HepG2 (cell line): ENCODE data around the gene SLC39A10. TPM values are rescaled to one million over a fixed set of nuclear protein-coding genes. Genes with fewer than 3 reads are reported as not detected.

ENCODE experiments used
- ATAC-seq: fragments of 200-7000 bp; cut with Tn5 transposase; 3 replicates; pipeline ENCODE4 v1.9.1; 2020; ENCODE audit warnings: mild to moderate bottlenecking, moderate library complexity
- BruUV-seq: library from RNA; stranded (reverse); fragments of 400-500 nt; replicated peaks from 2 replicates; lab custom pipeline; 2021; lab: Mats Ljungman, UMichigan
- CTCF ChIA-PET: fragments of 300-600 bp; formaldehyde crosslinking; extraction: SDS; loops from one replicate; lab custom pipeline; 2021; ENCODE audit warnings: low total read pairs, inconsistent platforms, low intra/inter-chr PET ratio; lab: Yijun Ruan, JAX
- POLR2A ChIA-PET: fragments of 350-600 bp; sonication (Branson Sonifier 250); formaldehyde crosslinking; loops from one replicate; lab custom pipeline; 2020; ENCODE audit warnings: antibody characterized with exemption, inconsistent platforms; lab: Yijun Ruan, JAX
- DNase-seq: peaks from one replicate; pipeline ENCODE4 v3.0.0-alpha.2; 2015; ENCODE audit warnings: low spot score
- FAIRE-seq: peaks from 3 replicates; lab custom pipeline; 2011; peaks lifted over from hg19 to GRCh38; lab: Jason Lieb, UNC
- H2AFZ ChIP-seq: one replicate; pipeline ENCODE4 v1.6.1; 2011; ENCODE audit warnings: low read length, inconsistent platforms
- H3K27ac ChIP-seq: fragments of 300-600 bp; 3 replicates; pipeline ENCODE4 v1.8.0; 2011; ENCODE audit warnings: mixed run types, mild to moderate bottlenecking, mixed read lengths, low read length, inconsistent platforms; ENCODE audit not compliant: insufficient read depth; ENCODE audit errors: extremely low read length
- H3K27me3 ChIP-seq, 2 experiments: fragments of 200-600 bp in 1 of 2; 2 replicates in 1 of 2; 3 replicates in 1 of 2; pipeline versions ENCODE4 v1.6.0 to v1.8.0; 2011; ENCODE audit warnings: low read length in 2 of 2, mild to moderate bottlenecking in 2 of 2, moderate library complexity in 2 of 2, inconsistent platforms in 1 of 2; ENCODE audit not compliant: insufficient read depth in 2 of 2, control insufficient read depth in 1 of 2
- H3K36me3 ChIP-seq, 2 experiments: fragments of 200-600 bp in 1 of 2; replicated peaks in 1 of 2; 2 replicates in 1 of 2; 3 replicates in 1 of 2; pipeline versions ENCODE4 v1.5.1 to v1.8.0; 2011; ENCODE audit warnings: low read length in 2 of 2, inconsistent platforms in 1 of 2; ENCODE audit not compliant: insufficient read depth in 2 of 2, control insufficient read depth in 1 of 2
- H3K4me1 ChIP-seq: 2 replicates; pipeline ENCODE4 v1.5.1; 2012; ENCODE audit warnings: low read length, inconsistent platforms; ENCODE audit not compliant: insufficient read depth
- H3K4me2 ChIP-seq: 2 replicates; pipeline ENCODE4 v1.6.0; 2011; ENCODE audit warnings: low read depth, low read length, inconsistent platforms
- H3K4me3 ChIP-seq, 3 experiments: fragments of 200-600 bp in 1 of 3; sonication (generic), shearing (Covaris generic) in 1 of 3; replicated peaks in 1 of 3; 2 replicates each; pipeline ENCODE4 v1.5.1; 2011 to 2016; ENCODE audit warnings: low read length in 3 of 3, inconsistent platforms in 2 of 3, low read depth in 2 of 3, mild to moderate bottlenecking in 2 of 3, control low read depth in 1 of 3, mixed read lengths in 1 of 3; ENCODE audit not compliant: insufficient read depth in 1 of 3
- H3K79me2 ChIP-seq: one replicate; pipeline ENCODE4 v1.6.1; 2011; ENCODE audit warnings: low read length, inconsistent platforms; ENCODE audit not compliant: insufficient read depth
- H3K9ac ChIP-seq: 2 replicates; pipeline ENCODE4 v1.6.0; 2011; ENCODE audit warnings: mild to moderate bottlenecking, low read depth, low read length, inconsistent platforms; ENCODE audit not compliant: insufficient read depth
- H3K9me3 ChIP-seq: 2 replicates; pipeline ENCODE4 v1.5.1; 2012; ENCODE audit warnings: mild to moderate bottlenecking, low read length
- H4K20me1 ChIP-seq: 2 replicates; pipeline ENCODE4 v1.6.0; 2011; ENCODE audit warnings: inconsistent platforms, mild to moderate bottlenecking, low read length, moderate library complexity; ENCODE audit not compliant: insufficient read depth
- ARNT ChIP-seq: fragments of 450-650 bp; IDR thresholded peaks from 2 replicates; pipeline ENCODE4 v1.6.1; 2017
- ETV6 ChIP-seq: sonication (generic); formaldehyde crosslinking; conservative IDR thresholded peaks from 2 replicates; pipeline ENCODE4 v1.4.0; 2020; ENCODE audit warnings: missing genetic modification reagents
- HOXA3 ChIP-seq: sonication (generic); formaldehyde crosslinking; IDR thresholded peaks from 2 replicates; pipeline ENCODE4 v1.5.0; 2020; ENCODE audit warnings: missing genetic modification reagents
- KLF12 ChIP-seq: sonication (generic); formaldehyde crosslinking; IDR thresholded peaks from 2 replicates; pipeline ENCODE4 v1.4.0; 2020; ENCODE audit warnings: missing genetic modification reagents, borderline replicate concordance
- SAP130 ChIP-seq: IDR thresholded peaks from 2 replicates; pipeline ENCODE4 v1.6.1; 2016; ENCODE audit warnings: low read depth
- SP1 ChIP-seq, 2 experiments: fragments of 450-650 bp in 1 of 2; sonication (generic) in 1 of 2; formaldehyde crosslinking in 1 of 2; IDR thresholded peaks; 2 replicates each; pipeline versions ENCODE4 v1.4.0 to v1.6.1; 2016 to 2020; ENCODE audit warnings: missing genetic modification reagents in 1 of 2
- TBL1XR1 ChIP-seq: fragments of 150-350 bp; IDR thresholded peaks from 2 replicates; pipeline ENCODE4 v1.6.1; 2014; ENCODE audit warnings: borderline replicate concordance, low read length; ENCODE audit not compliant: partially characterized antibody
- THAP7 ChIP-seq: sonication (generic); formaldehyde crosslinking; IDR thresholded peaks from 2 replicates; pipeline ENCODE4 v1.8.1; 2023; ENCODE audit warnings: mild to moderate bottlenecking, missing genetic modification reagents
- ZBTB3 ChIP-seq: sonication (generic); formaldehyde crosslinking; IDR thresholded peaks from 2 replicates; pipeline ENCODE4 v1.4.0; 2020; ENCODE audit warnings: low read depth, mild to moderate bottlenecking, moderate library complexity, missing genetic modification reagents, borderline replicate concordance
- ZFP62 ChIP-seq: sonication (generic); formaldehyde crosslinking; IDR thresholded peaks from 2 replicates; pipeline ENCODE4 v1.4.0; 2020; ENCODE audit warnings: missing genetic modification reagents
- ZNF24 ChIP-seq: fragments of 450-650 bp; IDR thresholded peaks from 2 replicates; pipeline ENCODE4 v1.6.1; 2017; ENCODE audit warnings: antibody characterized with exemption, mild to moderate bottlenecking
- ZNF251 ChIP-seq: sonication (generic); formaldehyde crosslinking; IDR thresholded peaks from 2 replicates; pipeline ENCODE4 v1.9.0; 2021; ENCODE audit warnings: mild to moderate bottlenecking, missing genetic modification reagents
- ZNF282 ChIP-seq: fragments of 450-650 bp; IDR thresholded peaks from 2 replicates; pipeline ENCODE4 v1.6.1; 2018; ENCODE audit not compliant: partially characterized antibody
- ZNF3 ChIP-seq: IDR thresholded peaks from 2 replicates; pipeline ENCODE4 v1.7.0; 2017; ENCODE audit warnings: inconsistent platforms
- ZUFSP ChIP-seq: sonication (generic); formaldehyde crosslinking; IDR thresholded peaks from 2 replicates; pipeline ENCODE4 v1.9.0; 2021; ENCODE audit warnings: missing genetic modification reagents, mild to moderate bottlenecking, borderline replicate concordance
- WGBS: methylation state at CpG from one replicate; pipeline ENCODE4 v1.1.6; 2017; ENCODE audit warnings: low lambda C conversion rate; 5-methylcytosine and 5-hydroxymethylcytosine counted together
- in situ Hi-C: cut with HindIII; loops from 2 replicates; pipeline ENCODE4 v1.10.0; 2017; ENCODE audit warnings: low pct_unique_long_range_greater_than_20kb; ENCODE audit not compliant: extremely low pct_ligation_motif_present
- intact Hi-C: fragments of 100-400 bp; cut with micrococcal nuclease; formaldehyde crosslinking; loops from one replicate; pipeline ENCODE4 v1.10.0; 2022; ENCODE audit not compliant: unreplicated experiment
- polyA plus RNA-seq, 8 experiments: library from polyadenylated mRNA; depleted of rRNA in 3 of 8; stranded (reverse) in 7 of 8; unstranded in 1 of 8; fragments of >200 nt; fragmentation: Illumina TruSeq in 4 of 8; extraction: Trizol in 4 of 8; gene quantifications; 2 replicates each; pipeline versions ENCODE4 v1.2.1 to v1.2.3, GENCODE V29; 2011 to 2016; ENCODE audit warnings: low read depth in 4 of 8, missing spikeins in 1 of 8, mixed read lengths in 1 of 8; ENCODE audit not compliant: insufficient read depth in 1 of 8
- total RNA-seq, 5 experiments: library from RNA; depleted of rRNA; stranded (reverse); fragments of >200 nt; fragmentation: Illumina TruSeq; extraction: Trizol; gene quantifications; 2 replicates each; pipeline ENCODE4 v1.2.3, GENCODE V29; 2016; ENCODE audit warnings: low read depth in 1 of 5
- TF ChIP-seq, protein P1 (sequence below): sonication (generic); formaldehyde crosslinking; IDR thresholded peaks from 2 replicates; pipeline ENCODE4 v1.5.1; 2020; ENCODE audit warnings: mild to moderate bottlenecking, missing genetic modification reagents
- TF ChIP-seq, protein P2 (sequence below): sonication (generic); formaldehyde crosslinking; IDR thresholded peaks from 2 replicates; pipeline ENCODE4 v1.5.1; 2020; ENCODE audit warnings: missing genetic modification reagents, mild to moderate bottlenecking, borderline replicate concordance

SLC39A10 gene
- total and polyA plus RNA-seq, 2 of the 13 experiments (the other 11 are each of a cell fraction or from before 2014, with no cell fraction given): 13.2 to 21.0 TPM

DNA sequence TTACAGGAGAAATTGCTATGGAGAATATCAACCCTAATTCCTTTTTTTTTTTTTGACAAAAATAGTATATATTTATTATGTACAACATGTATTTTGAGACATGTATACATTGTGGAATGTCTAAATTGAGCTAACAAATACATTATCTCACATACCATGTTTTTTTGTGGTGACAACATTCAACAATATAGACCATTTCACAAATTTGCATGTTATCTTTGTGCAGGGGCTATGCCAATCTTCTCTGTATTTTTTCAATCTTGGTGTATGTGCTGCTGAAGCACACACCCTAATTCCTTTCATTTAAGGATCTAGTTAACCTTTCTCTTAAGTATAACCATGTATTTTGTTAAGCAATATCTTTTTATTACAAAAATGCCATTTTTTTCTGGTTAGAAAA lies 13.2 kb downstream of the SLC39A10 start (continued):
- TF ChIP-seq, protein P1, sequence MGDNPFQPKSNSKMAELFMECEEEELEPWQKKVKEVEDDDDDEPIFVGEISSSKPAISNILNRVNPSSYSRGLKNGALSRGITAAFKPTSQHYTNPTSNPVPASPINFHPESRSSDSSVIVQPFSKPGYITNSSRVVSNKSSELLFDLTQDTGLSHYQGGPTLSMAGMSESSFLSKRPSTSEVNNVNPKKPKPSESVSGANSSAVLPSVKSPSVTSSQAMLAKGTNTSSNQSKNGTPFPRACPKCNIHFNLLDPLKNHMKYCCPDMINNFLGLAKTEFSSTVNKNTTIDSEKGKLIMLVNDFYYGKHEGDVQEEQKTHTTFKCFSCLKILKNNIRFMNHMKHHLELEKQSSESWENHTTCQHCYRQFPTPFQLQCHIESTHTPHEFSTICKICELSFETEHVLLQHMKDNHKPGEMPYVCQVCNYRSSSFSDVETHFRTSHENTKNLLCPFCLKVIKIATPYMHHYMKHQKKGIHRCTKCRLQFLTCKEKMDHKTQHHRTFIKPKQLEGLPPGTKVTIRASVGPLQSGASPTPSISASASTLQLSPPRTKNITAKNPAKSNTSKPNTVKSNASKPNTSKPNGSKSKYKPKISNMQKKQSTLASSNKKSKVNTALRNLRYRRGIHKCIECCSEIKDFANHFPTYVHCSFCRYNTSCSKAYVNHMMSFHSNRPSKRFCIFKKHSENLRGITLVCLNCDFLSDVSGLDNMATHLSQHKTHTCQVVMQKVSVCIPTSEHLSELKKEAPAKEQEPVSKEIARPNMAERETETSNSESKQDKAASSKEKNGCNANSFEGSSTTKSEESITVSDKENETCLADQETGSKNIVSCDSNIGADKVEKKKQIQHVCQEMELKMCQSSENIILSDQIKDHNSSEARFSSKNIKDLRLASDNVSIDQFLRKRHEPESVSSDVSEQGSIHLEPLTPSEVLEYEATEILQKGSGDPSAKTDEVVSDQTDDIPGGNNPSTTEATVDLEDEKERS (CRISPR knock-in tag): no peak
- TF ChIP-seq ZNF24: no peak
- TF ChIP-seq TBL1XR1: no peak
- no peak for TF ChIP-seq ZFP62 (CRISPR knock-in tag)
- TF ChIP-seq SP1 (IDR thresholded peaks at IDR 0.05): no peak
- TF ChIP-seq SP1 (CRISPR knock-in tag; IDR thresholded peaks at IDR 0.05): no peak

DNA sequence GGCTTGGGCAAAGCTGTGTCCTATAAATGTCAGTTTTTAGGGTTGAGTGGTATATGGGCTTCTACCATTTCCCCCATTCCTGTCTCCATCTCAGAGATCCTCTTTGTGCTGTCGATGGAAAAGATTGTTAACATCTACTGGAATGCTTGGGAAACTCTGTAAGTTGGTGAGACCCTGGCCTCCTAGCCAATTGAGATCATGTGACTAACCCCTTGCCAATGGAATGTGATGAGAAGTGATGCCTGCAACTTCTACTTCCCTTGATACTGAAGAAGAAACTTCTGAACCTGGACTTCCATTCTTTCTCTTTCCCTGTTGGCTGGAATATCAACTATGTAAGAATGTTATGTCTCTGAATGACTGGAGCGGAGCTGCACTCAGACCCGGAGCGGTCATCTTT lies 14.5 kb downstream of the SLC39A10 start:
- FAIRE-seq: no peak
- intact Hi-C loops (no loop called here), in situ Hi-C loops (no loop called here)
- TF ChIP-seq ETV6 (no peak), ZNF251 (no peak), THAP7 (CRISPR knock-in tag) (no peak), KLF12 (CRISPR knock-in tag) (no peak), ZNF3 (CRISPR knock-in tag) (no peak), SAP130 (no peak), HOXA3 (CRISPR knock-in tag) (no peak), ARNT (no peak), ZBTB3 (no peak), ZUFSP (CRISPR knock-in tag) (no peak), ZNF282 (no peak)
- TF ChIP-seq, protein P2, sequence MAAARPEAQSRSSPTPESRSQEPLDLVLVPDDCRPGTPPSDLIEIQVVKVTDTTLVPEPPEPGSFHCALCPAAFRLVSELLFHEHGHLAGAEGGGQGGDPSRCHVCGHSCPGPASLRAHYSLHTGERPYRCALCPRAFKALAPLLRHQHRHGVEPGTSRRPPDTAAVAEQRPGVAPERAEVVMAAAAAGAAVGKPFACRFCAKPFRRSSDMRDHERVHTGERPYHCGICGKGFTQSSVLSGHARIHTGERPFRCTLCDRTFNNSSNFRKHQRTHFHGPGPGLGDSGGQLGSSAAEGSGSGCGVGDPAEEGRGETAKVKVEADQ (CRISPR knock-in tag): no peak

More for the DNA sequence above, 14.5 kb downstream of the SLC39A10 start:
- Histone ChIP-seq H3K4me3 (no peak overlapping the region), H3K4me1 (no peaks in the 10 kb centered on the region), H3K4me2 (no peak overlapping the region), H3K27ac (no peak overlapping the region), H3K79me2 (no peaks in the 10 kb centered on the region), H3K9me3 (no peaks in the 10 kb centered on the region), H3K27me3 (no peaks in the 10 kb centered on the region), H4K20me1 (no peaks in the 10 kb centered on the region; the same call in 1 of the 2 replicates), H2AFZ (no peak overlapping the region), H3K9ac (no peak overlapping the region), H3K36me3 (no peaks in the 10 kb centered on the region)
- ATAC-seq (no peak), DNase-seq (no peak)
- no TSS peak for BruUV-seq
- ChIA-PET POLR2A (interaction anchor here (1.6 kb wide), 1 partner anchor 15 kb away, joined by 4 read pairs; the partner anchor contains the start of gene SLC39A10), CTCF (no interaction called here)
- WGBS: 82% methylated on average over 4 of the region's 4 CpGs
